OCI-LY7 (cell line): ENCODE data around the gene TAOK1. TPM values are rescaled to one million over a fixed set of nuclear protein-coding genes. Genes with fewer than 3 reads are reported as not detected.

Experiments used
- BruUV-seq: library from RNA; stranded (reverse); fragments of 400-500 nt; replicated peaks from 2 replicates; lab custom pipeline; 2021; lab: Mats Ljungman, UMichigan
- CTCF ChIA-PET: fragments of 300-600 bp; sonication (Branson Sonifier 250); formaldehyde crosslinking; loops from one replicate; lab custom pipeline; 2022; ENCODE audit warnings: antibody characterized with exemption; ENCODE audit not compliant: unreplicated experiment; lab: Charles Lee
- POLR2A ChIA-PET: fragments of 300-600 bp; sonication (Branson Sonifier 250); formaldehyde crosslinking; loops from one replicate; lab custom pipeline; 2022; ENCODE audit warnings: antibody characterized with exemption; lab: Charles Lee
- DNase-seq: peaks from one replicate; pipeline ENCODE4 v3.0.0-alpha.2; 2015; ENCODE audit warnings: low spot score
- H2AFZ ChIP-seq: fragments of 200-600 bp; sonication (generic), shearing (Covaris generic); 2 replicates; pipeline ENCODE4 v1.6.1; 2014; ENCODE audit warnings: mild to moderate bottlenecking, antibody characterized with exemption, low read length, moderate library complexity
- H3K27ac ChIP-seq: fragments of 200-600 bp; sonication (generic); 2 replicates; pipeline ENCODE4 v1.5.1; 2014; ENCODE audit warnings: mixed run types, low read depth, mild to moderate bottlenecking, moderate library complexity, low read length, inconsistent platforms; ENCODE audit not compliant: poor library complexity, severe bottlenecking
- H3K36me3 ChIP-seq: fragments of 200-600 bp; sonication (generic); 2 replicates; pipeline ENCODE4 v1.6.1; 2014; ENCODE audit warnings: mild to moderate bottlenecking, antibody characterized with exemption, low read length, moderate library complexity, mixed read lengths; ENCODE audit not compliant: insufficient read depth
- H3K4me1 ChIP-seq: fragments of 200-600 bp; sonication (generic); 2 replicates; pipeline ENCODE4 v1.5.1; 2014; ENCODE audit warnings: mild to moderate bottlenecking, low read length; ENCODE audit not compliant: insufficient read depth, poor library complexity, severe bottlenecking
- H3K4me2 ChIP-seq: fragments of 200-600 bp; sonication (generic); 2 replicates; pipeline ENCODE4 v1.6.1; 2014; ENCODE audit warnings: mild to moderate bottlenecking, low read length
- H3K4me3 ChIP-seq: fragments of 200-600 bp; sonication (generic); 2 replicates; pipeline ENCODE4 v1.5.1; 2014; ENCODE audit warnings: mild to moderate bottlenecking, low read depth, low read length; ENCODE audit not compliant: poor library complexity, severe bottlenecking
- H3K79me2 ChIP-seq: fragments of 200-600 bp; sonication (generic); 2 replicates; pipeline ENCODE4 v1.6.1; 2016; ENCODE audit warnings: low read depth, mild to moderate bottlenecking, low read length, moderate library complexity, mixed read lengths; ENCODE audit not compliant: insufficient read depth
- H3K9me2 ChIP-seq: fragments of 200-600 bp; sonication (generic); 2 replicates; pipeline ENCODE4 v1.6.1; 2016; ENCODE audit warnings: mild to moderate bottlenecking, low read length, mixed read lengths; ENCODE audit not compliant: insufficient read depth
- H3K9me3 ChIP-seq: fragments of 200-600 bp; sonication (generic); 2 replicates; pipeline ENCODE4 v1.6.1; 2014; ENCODE audit warnings: mild to moderate bottlenecking, mixed run types, low read length, mixed read lengths
- H4K20me1 ChIP-seq: fragments of 200-600 bp; sonication (generic); 2 replicates; pipeline ENCODE4 v1.6.1; 2014; ENCODE audit warnings: mild to moderate bottlenecking, antibody characterized with exemption, low read length, moderate library complexity, mixed read lengths; ENCODE audit not compliant: insufficient read depth
- CTCF ChIP-seq: fragments of 200-600 bp; sonication (generic); conservative IDR thresholded peaks from 2 replicates; pipeline ENCODE4 v1.5.1; 2014; ENCODE audit warnings: mild to moderate bottlenecking, antibody characterized with exemption, low read length, moderate library complexity, mixed read lengths
- EZH2phosphoT487 ChIP-seq: fragments of 200-600 bp; sonication (generic); IDR thresholded peaks from 2 replicates; pipeline ENCODE4 v1.6.1; 2018; ENCODE audit warnings: low read depth, borderline replicate concordance, mild to moderate bottlenecking, mixed run types, antibody characterized with exemption, low read length, moderate library complexity, mixed read lengths
- intact Hi-C: fragments of 100-400 bp; cut with micrococcal nuclease; formaldehyde crosslinking; loops from one replicate; pipeline ENCODE4 v1.10.0; 2022; ENCODE audit not compliant: unreplicated experiment
- total RNA-seq, 2 experiments: library from RNA; depleted of rRNA in 1 of 2; stranded (reverse); fragments of >200 nt in 1 of 2; shearing (Covaris generic) in 1 of 2; gene quantifications; 2 replicates each; pipeline ENCODE4 v1.2.3, GENCODE V29; 2014 to 2022

Gene TAOK1
- total RNA-seq, 2 experiments from 2014 or later: 30.4 to 46.8 TPM

- no peaks in the 10 kb centered on the region for H3K4me1 ChIP-seq
- intact Hi-C loops: no loop called here
- no peak overlapping the region for H3K4me3 ChIP-seq
- H3K4me2 ChIP-seq: no peak overlapping the region
- no peak overlapping the region for H3K27ac ChIP-seq
- no TSS peak for BruUV-seq
- no peaks in the 10 kb centered on the region for H3K79me2 ChIP-seq
- H3K36me3 ChIP-seq: no peaks in the 10 kb centered on the region
- no peaks in the 10 kb centered on the region for H4K20me1 ChIP-seq
- TF ChIP-seq CTCF (no peak), EZH2phosphoT487 (no peak)
- DNase-seq: no peak
- no peak overlapping the region for H2AFZ ChIP-seq
- no peaks in the 10 kb centered on the region for H3K9me2 ChIP-seq
- ChIA-PET POLR2A (no interaction called here), CTCF (no interaction called here)
- no peaks in the 10 kb centered on the region for H3K9me3 ChIP-seq
Measured at GRCh38 chr17:29358416-29358815, 31.7 kb upstream of the TAOK1 start.

GRCh38 chr17:29359777-29360176 lies 30.4 kb upstream of the TAOK1 start:
- ChIA-PET POLR2A (no interaction called here), CTCF (no interaction called here)
- TF ChIP-seq EZH2phosphoT487 (no peak), CTCF (no peak)
- Histone ChIP-seq H3K4me3 (no peak overlapping the region), H3K79me2 (no peaks in the 10 kb centered on the region), H3K9me3 (no peaks in the 10 kb centered on the region), H3K9me2 (no peaks in the 10 kb centered on the region), H2AFZ (no peak overlapping the region), H3K4me1 (no peaks in the 10 kb centered on the region), H3K27ac (no peak overlapping the region), H3K36me3 (no peaks in the 10 kb centered on the region), H4K20me1 (no peaks in the 10 kb centered on the region), H3K4me2 (no peak overlapping the region)
- DNase-seq: no peak
- no TSS peak for BruUV-seq
- intact Hi-C loops: loop anchor here (10.0 kb wide), 1 partner anchor 215 kb away; no protein-coding TSS in a partner anchor

- no peaks in the 10 kb centered on the region for H3K9me3 ChIP-seq
- POLR2A ChIA-PET: interaction anchor here (0.6 kb wide), 1 partner anchor 17 kb away, joined by 5 read pairs; no protein-coding TSS in a partner anchor
- no peaks in the 10 kb centered on the region for H3K36me3 ChIP-seq
- intact Hi-C loops: loop anchor here (10.0 kb wide), 1 partner anchor 219 kb away; no protein-coding TSS in a partner anchor
- no peaks in the 10 kb centered on the region for H3K79me2 ChIP-seq
- DNase-seq: no peak
- TF ChIP-seq EZH2phosphoT487: no peak
- no peak for TF ChIP-seq CTCF
- H3K9me2 ChIP-seq: no peaks in the 10 kb centered on the region
- CTCF ChIA-PET: no interaction called here
- no peak overlapping the region for H3K4me2 ChIP-seq
- no peaks in the 10 kb centered on the region for H4K20me1 ChIP-seq
- no peak overlapping the region for H3K27ac ChIP-seq
- BruUV-seq: no TSS peak
- H2AFZ ChIP-seq: no peak overlapping the region
- H3K4me3 ChIP-seq: no peak overlapping the region
- H3K4me1 ChIP-seq: no peaks in the 10 kb centered on the region
Measured at GRCh38 chr17:29363716-29364115, 26.4 kb upstream of the TAOK1 start.
